HG02642 (cell line): ENCODE results near the gene IZUMO4.

Source experiments
- ATAC-seq: cut with Tn5 transposase; IDR thresholded peaks from one replicate; pipeline ENCODE4 v1.9.1; 2021; ENCODE audit warnings: mild to moderate bottlenecking; ENCODE audit not compliant: unreplicated experiment, poor library complexity

The IZUMO4 gene

DNA sequence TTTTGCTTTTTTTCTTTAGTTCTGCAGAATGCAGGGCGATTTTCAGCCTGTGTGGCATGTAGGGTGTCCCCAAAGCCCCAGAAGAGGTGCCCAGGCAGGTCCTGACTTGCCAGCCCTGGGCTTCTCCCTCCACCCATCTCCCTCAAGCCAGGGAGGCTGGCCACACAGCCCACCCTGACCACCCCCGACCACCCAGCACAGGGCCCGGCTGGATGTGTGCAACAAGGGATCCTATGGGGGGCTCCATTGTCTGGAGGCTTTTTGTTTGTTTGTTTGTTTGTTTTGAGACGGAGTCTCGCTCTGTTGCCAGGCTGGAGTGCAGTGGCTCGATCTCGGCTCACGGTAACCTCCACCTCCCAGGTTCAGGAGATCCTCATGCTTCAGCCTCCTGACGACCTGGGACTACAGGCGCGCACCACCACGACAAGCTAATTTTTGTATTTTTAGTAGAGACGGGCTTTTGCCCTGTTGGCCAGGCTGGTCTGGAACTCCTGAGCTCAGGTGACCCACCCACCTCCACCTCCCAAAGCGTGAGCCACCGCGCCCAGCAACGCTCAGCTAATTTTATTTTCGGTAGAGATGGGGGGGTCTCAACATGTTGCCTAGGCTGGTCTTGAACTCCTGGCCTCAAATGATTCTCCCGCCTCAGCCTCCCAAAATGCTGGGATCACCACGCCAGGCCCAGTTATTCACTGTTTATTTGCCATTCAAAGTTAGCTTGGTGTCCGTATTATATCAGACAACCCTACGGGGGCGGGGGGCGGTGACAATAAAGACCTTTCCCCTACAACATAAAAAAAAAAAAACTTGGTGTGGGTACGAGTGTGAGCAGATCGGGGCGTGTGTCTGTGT is 37.9 kb upstream of the IZUMO4 start:
- ATAC-seq, result no peak

DNA sequence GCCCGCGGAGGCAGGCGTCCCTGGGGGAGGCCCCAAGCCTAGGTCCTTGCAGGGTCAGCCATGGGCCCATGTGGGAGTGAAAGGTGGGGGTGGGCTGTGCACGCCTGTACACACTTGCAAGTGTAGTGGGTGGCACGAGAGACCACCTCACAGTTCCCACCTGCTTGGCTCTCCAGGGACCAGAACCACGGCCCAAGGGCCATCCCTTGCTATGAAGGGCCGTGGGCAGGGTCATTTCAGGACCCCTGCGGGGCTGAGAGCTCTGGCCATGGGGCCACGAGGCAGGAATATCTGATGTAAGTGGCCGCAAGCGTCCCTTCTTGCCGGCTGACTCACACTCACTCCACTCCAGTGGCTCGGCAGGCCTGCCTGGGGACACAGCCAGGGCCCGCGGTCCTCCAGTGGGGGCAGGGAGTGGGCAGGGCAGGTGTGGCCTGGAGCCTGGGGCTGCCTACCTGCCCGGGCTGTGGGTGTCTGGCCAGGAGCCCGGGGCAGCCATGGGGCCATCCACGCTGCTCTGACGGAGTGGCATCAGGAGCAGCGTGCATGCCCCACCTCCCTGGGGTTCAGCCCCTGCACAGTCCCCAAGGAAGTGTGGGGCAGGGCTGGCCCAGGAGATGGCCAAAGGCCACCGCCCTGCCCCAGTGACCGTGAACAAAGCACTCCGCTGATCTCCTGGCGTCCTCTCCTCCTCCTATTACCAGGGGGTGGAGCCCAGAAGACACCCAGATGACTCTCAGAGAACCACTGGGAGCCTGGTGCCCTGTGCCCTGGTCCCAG is 37.1 kb upstream of the IZUMO4 start:
- no peak for ATAC-seq

DNA sequence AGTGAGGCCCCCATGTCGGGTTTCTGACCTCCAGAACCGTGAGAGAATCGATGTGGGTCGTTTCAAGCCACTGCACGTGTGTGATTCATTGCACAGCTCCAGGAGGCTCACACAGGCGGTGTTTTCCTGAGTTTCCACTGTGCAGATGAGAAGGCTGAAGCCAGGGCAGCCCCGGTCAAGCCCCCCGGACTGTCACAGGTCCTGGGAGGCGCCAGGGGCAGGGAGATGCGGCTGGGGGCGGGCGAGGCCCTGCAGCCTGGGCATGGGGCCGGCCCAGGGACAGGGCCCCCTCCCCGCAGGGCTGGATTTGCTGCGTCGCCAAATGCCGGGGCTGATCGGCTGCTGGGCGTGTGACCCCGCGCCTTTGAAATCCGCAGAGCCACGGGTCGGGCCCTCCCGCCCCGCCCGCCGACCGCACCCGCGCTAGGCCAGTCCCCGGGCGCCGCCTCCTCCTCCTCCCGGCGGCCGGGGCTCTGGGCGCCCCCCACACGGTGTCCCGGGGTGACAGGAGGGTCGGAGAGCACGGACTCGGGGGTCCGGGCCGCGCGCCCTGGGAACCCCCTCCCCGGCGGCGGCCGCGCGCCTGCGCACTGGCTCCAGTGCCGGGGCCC is 35.7 kb upstream of the IZUMO4 start:
- peak; percentile 28 for ATAC-seq

DNA sequence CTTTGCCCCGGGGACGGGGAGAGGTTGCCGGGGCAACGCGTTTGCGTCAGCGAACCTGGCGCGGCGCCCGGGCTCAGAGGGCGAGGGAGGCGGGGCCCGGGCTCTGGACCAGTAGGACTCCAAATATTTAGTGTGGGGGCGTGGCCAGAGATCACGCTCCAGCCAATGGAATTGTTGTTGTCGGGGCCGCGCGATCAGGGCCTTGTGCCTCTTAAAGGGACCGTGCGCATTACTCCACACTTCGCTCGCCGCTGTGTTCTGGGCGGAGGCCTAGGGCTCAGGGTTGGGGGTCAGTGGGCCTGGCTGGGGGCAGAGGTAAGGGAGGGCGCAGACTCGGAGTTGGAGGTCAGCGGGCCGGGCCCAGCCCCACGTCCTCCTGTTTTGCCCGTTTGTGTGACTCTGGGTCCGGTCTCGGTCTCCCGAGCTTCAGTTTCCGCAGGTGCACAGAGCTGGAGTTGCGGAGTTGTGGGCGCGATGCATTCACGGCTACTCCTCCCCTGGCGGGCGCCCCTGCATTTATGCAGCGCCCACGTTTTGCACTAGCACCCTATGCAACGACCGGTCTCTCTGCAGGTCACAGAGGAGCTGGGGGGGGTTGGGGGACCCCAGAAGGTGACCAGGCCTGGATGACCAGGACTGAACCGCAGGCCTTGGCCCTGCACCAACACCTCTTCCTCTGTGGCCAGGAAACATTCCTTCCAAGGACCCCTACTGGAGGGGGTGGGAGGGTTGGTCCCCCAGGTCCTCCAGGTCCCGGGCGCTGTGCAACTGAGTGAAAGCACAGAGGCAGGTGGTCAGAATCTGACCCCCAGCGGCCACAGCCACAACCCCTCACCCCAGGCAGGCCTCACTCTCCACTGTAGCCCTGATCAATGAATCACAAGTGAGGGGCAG is 35.0 kb upstream of the IZUMO4 start:
- peak; percentile 80 for ATAC-seq

DNA sequence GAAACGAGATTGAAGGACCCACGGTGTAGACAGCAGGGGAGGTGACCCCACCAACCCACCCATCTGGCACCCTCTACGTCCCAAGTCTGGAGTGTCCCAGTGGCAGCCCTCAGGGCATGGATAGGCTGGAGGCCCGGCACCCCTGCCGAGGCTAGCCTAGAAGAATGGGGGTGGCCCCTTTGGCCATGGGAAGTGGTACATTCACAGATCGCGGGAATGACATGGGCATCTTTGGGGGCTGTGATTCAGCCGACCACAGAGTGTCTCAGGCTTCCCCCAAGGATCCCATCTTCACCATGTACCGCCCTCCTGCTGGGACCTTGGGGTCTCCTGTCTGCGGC is 34.4 kb upstream of the IZUMO4 start:
- no peak for ATAC-seq

DNA sequence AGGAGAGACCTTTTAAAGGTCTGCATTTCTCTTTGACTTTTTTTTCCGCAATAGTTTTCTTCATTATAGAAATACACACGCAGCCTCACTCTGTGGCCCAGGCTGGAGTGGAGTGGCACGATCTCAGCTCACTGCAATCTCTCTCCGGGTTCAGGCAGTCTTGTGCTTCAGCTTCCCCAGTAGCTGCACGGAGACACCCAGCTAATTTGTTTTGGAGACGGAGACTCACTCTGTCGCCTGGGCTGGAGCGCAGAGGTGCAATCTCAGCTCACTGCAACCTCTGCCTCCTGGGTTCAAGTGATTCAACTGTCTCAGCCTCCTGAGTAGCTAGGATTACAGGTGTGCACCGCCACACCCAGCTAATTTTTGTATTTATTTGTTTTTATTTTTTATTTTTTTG is 33.9 kb upstream of the IZUMO4 start:
- ATAC-seq, result no peak

DNA sequence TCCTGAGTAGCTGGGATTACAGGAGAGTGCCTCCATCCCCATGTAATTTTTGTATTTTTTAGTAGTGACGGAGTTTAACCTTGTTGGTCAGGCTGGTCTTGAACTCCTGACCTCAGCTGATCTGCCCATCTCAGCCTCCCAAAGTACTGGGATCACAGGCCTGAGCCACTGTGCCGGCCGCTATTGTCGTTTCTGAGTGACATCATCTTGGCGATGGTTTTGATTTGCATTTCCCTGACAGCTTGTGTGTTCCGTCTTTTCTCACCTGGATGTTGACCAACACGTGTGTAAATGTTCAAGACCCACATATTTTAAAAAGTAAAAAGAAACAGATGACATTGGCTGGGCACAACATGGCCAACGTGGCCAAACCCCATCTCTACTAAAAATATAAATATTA is 32.9 kb upstream of the IZUMO4 start:
- no peak for ATAC-seq

DNA sequence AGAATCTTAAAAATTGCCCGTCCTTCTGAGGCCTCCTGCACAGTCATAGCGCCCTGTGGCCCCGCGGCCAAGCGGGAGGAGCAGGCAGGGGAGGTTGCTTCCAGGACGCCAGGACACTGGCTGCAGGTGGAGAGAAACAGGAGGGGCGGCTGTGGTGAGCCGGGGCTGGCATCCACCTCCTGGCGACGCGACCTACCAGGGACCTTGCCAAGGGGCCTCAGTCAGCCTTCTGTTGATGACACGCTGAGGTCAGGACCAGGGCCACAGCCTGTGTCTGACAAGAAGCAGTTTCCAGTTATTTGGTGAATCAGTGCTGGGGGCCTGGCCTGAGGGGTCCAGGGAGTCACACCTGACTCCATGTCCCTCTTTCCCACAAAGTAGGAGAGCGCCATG is 32.3 kb upstream of the IZUMO4 start:
- ATAC-seq, result no peak

DNA sequence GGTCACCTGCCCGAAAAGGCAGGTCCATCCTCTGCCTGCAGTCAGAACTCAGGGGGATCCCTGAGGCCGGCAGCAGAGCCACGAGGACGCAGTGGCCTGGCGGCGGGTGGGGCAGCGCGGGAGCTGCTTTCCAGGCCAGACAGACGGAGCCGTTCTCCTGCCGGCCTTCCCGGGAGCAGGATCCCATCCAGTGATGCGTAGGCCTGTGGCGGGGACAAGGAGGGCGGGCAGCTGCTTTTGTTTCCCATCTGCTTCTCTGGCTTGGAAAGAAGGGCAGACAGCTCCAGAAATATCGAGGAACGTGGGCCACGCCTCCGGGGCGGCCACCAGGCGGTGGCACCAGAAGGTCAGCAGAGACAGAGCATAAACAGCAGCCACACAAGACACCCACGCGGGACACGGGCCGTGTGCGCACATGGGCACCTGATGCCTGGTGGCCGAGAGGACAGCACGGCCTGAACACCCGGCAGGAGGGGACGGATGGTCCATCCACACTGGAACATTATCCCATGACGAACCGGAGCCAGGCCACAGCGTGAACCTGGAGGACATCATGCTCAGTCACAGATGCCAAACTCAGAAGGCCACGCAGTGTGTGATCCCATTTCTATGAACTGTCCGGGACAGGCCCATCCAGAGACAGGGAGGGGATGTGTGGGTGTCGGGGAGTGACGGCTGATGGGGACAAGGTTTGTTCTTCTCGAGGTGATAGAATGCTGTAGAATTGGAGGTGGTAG is 31.8 kb upstream of the IZUMO4 start:
- ATAC-seq, result no peak

DNA sequence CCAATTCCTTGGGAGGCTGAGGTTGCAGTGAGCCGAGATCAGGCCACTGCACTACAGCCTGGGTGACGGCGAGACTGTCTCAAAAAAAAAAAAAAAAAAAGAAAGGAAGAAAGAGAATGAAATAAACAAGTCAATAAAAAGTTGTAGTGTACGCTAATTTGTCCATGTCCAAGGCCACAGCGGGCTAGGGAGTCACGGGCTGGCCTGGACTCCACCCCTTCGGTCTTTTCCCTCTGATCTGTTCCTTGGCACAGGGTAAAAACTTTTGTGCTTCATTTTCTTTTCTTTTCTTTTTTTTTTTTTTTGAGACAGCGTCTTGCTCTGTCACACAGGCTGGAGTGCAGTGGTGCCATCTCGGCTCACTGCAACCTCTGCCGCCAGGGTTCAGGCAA is 26.3 kb upstream of the IZUMO4 start:
- no peak for ATAC-seq

DNA sequence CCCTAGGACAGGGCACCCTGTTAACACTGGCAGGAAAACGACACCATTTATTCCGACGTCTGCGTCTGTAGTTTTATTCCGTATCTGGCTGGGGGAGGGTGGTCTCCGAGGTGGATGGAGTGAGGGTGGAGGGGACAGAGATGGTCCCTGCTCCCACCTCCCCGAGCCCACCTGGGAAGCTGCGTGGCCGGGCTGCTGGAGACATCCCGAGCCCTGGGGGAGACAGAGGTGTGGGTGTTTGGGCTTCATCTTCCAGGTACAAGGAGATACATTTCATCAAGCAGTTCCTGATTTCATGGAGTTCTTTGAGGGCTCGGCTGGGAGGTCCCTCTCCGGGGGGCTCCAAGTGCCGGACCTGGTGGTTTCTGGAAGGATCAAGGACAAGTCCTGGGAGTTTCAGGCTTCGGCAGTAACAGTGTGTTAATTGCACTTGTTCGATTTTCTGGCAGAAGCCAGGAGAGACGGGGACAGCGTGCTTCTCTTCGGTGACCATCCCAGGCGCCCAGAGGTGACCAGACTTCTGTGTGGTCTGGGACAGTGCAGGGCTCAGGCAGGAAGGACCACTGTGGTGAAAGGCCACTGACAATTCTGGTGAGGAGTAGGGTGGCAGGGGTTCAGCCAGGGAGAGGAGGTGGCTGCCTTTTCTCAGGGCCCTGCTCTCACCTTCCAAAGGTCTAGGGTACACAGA is 25.6 kb upstream of the IZUMO4 start:
- no peak for ATAC-seq

DNA sequence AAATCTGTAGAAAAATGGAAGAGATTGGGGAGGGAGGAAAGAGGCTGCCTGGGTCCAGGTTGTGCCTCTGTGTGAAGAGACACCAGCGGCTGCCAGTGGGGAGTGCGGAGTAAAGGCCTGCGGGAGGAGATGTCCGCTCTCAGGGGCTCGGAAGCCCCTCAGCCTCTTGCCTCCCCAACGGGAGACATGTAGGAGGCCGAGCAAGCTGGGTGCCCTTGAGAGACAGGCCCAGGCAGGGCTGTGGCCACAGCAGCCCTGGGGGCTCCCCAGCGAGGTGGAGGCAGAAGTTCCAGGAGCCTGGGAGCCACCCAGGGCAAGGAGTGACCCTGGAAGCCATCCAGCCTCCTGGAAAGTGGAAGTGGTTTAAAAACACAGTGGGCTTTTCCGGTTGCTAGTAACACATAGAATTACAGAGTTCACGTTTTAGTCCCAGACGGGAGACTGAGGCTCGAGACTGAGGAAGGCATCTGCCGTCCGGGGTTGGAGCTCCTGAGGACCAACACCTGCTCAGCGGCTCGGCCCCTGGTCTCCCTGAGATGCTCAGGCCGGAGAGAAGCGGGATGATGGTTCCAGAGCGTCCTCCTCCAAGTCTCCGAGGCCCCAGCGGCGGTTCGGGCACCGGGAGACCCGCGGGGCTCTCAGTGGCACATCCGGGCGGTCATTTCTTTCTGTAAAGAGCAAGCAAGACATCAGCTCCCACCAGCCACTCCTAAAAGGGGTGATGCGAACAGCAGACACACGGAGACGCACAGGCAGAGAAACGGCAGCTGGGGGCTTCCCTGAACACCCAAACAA is 23.8 kb upstream of the IZUMO4 start:
- ATAC-seq, result no peak

DNA sequence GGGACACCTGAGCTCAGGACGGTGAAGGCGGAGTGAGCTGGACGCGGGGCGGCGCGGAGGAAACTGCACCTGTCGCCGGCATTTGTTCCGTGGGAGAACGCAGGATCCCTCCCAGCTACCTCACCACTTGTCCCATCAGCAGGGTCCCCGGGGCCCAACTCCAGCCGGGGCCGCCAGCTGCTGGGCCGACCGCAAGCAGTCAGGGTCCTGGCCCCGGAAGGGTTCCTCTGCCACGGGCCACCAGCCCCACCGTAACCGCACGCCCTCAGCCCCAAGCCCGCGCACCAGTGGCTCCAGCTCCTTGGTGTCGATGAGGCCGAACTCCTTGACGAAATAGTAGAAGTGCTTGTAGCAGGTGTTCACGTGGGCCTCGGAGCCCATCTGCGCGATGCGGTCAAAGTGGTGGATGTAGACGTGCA is 20.2 kb upstream of the IZUMO4 start:
- ATAC-seq, result no peak

DNA sequence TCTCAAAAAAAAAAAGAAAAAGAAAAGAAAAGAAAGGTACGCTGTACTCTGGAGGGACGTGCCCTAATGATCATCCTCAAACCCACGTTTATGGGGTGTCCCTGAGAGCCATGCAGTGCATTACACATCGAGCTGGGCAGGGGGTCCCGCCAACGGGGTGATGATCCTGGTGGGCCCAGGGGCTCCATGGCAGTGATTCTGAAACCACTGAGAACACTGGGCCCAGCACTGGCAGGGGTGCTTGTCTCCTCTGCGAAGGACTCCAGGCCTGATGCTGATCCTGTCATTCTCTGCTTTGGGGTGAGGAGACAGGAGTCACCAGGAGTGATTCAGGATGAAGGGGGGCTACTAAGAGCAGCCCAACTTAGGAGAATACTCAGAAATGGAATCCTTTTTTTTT is 19.3 kb upstream of the IZUMO4 start:
- no peak for ATAC-seq

DNA sequence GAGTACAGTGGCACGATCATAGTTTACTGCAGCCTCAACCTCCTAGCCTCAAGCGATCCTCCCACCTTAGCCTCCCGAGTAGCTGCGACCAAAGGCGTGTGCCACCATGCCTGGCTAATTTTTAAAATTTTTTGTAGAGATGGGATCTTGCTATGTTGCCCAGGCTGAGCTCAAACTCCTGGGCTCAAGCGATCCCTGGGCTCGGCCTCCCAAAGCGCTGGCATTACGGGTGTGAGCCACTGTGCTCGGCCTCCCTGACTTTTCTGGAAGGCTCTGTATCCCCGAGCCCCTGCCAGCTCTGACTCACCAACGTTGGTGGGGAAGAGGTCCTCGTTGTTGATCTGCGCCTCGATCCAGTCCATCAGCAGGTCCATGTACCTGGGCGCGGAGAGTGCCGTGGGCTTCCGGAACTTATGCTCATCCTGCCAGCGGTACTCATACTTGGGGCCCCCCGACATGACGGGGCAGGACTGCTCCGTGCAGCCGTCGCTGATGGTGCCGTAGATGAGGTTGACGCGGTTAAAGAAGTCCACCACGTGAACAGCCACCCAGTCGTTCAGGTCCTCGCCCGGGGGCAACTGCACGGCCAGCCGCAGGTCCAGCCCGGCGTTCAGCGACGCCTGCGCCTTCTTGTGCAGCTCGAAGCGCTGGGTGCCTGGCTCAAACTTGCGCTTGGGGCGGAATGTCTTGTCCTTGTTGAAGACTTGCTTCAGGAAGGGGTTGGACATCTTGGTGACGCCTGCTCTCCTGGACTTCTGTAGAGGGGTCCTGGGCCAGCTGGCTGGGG is 18.7 kb upstream of the IZUMO4 start:
- ATAC-seq, result no peak

DNA sequence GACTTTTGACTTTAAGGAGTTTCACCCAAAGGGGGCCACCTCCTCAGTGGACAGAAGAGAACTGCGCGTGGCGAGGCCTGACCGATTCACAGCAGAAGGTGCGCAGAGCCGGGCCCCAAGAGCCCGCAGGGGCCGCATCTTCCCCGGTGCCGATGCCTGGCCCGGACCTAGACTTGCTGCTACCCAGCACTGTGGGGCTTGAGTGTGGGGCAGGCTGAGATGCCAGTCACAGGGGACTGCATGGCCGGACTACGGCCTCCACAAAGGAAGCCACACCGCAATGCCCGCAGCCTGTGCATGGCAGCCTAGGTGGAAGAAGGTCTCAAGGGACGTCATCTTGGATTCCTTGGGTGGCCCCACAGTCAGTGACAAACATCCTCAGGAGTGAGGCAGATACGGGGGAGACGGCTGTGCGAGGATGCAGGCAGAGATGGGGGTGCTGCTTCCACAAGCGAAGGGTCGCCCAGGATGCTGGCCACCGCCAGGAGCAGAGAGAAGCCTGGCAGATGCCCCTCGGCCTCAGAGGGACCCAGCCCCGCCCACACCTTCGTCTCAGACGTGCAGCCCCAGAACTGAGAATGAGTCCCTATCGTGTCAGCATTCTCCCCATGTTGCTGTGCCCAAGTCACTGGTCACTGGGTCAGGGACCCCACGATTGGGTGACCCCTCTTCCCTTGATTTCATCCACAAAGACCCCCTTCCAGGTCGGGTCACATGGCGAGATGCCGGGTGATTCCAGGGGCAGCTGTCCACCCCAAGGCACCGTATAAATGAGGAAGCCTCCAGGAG is 17.4 kb upstream of the IZUMO4 start:
- ATAC-seq, result no peak

DNA sequence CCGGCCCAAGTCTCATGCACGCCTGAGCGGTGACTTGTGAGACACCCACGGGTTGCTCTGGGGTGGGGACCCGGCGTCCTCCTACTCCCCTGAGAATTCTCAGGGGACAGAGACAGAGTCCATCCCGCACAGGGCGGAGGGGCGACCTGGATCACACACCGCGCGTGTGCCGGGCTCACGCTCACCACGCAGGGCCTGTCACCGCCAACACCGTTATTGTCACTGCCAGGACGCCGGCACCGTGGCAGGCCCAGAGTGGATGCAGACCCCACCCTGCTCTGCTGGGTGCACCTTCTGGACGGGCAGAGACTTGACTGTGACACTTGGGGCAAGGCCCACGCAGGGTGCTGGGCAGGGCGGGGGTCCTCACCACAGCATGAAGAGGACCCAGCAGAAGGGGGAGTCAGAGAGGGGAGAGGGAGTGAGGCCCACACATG is 16.8 kb upstream of the IZUMO4 start:
- ATAC-seq, result no peak
